ENCODE results near the gene TFAM.
"Not testable (repeated sequence)": the region's sequence is repeated elsewhere in the genome, so short reads cannot be mapped to it uniquely, and the experiment has no call there.

Gene TFAM

GRCh38 chr10:58424176-58424575 lies 39.0 kb downstream of the TFAM start:
- no peak for DNase-seq (ENCODE audit: low spot score)
- in situ Hi-C loops (cut with MboI; ENCODE audit: low pct_unique_long_range_greater_than_20kb, low sequenced_read_pairs, unreplicated experiment): no loop called here
- no peak for TF ChIP-seq CTCF (IDR thresholded peaks at IDR 0.05; ENCODE audit: extremely low read depth, insufficient read depth, missing control alignments)

- in situ Hi-C loops (cut with MboI; ENCODE audit: low pct_unique_long_range_greater_than_20kb, low sequenced_read_pairs, unreplicated experiment); DNase-seq (ENCODE audit: low spot score): not testable (repeated sequence)
Measured at GRCh38 chr10:58428436-58428835, 43.2 kb downstream of the TFAM start.

GRCh38 chr10:58431903-58432302 lies 46.7 kb downstream of the TFAM start:
- DNase-seq (ENCODE audit: low spot score): no peak
- TF ChIP-seq CTCF (IDR thresholded peaks at IDR 0.05; ENCODE audit: extremely low read depth, insufficient read depth, missing control alignments): no peak
- in situ Hi-C loops (cut with MboI; ENCODE audit: low pct_unique_long_range_greater_than_20kb, low sequenced_read_pairs, unreplicated experiment): no loop called here

- TF ChIP-seq CTCF (IDR thresholded peaks at IDR 0.05; ENCODE audit: extremely low read depth, insufficient read depth, missing control alignments): no peak
- no peak for DNase-seq (ENCODE audit: low spot score)
- in situ Hi-C loops (cut with MboI; ENCODE audit: low pct_unique_long_range_greater_than_20kb, low sequenced_read_pairs, unreplicated experiment): no loop called here
Measured at GRCh38 chr10:58433066-58433465, 47.9 kb downstream of the TFAM start.

GRCh38 chr10:58433571-58433970 lies 48.4 kb downstream of the TFAM start:
- in situ Hi-C loops (cut with MboI; ENCODE audit: low pct_unique_long_range_greater_than_20kb, low sequenced_read_pairs, unreplicated experiment): no loop called here
- DNase-seq (ENCODE audit: low spot score): no peak
- TF ChIP-seq CTCF (IDR thresholded peaks at IDR 0.05; ENCODE audit: extremely low read depth, insufficient read depth, missing control alignments): no peak

GRCh38 chr10:58435297-58435985 lies 50.2 kb downstream of the TFAM start:
- TF ChIP-seq CTCF (IDR thresholded peaks at IDR 0.05; ENCODE audit: extremely low read depth, insufficient read depth, missing control alignments): no peak
- in situ Hi-C loops (cut with MboI; ENCODE audit: low pct_unique_long_range_greater_than_20kb, low sequenced_read_pairs, unreplicated experiment): no loop called here
- DNase-seq (ENCODE audit: low spot score): no peak

GRCh38 chr10:58436071-58436470 lies 50.9 kb downstream of the TFAM start:
- no peak for TF ChIP-seq CTCF (IDR thresholded peaks at IDR 0.05; ENCODE audit: extremely low read depth, insufficient read depth, missing control alignments)
- no peak for DNase-seq (ENCODE audit: low spot score)

More at GRCh38 chr10:58436071-58436470, 50.9 kb downstream of the TFAM start:
- in situ Hi-C loops (cut with MboI; ENCODE audit: low pct_unique_long_range_greater_than_20kb, low sequenced_read_pairs, unreplicated experiment): no loop called here
